Measurements from ENCODE around the gene TICAM2.

The TICAM2 gene

GRCh38 chr5:115531787-115532367 lies 70.4 kb downstream of the TICAM2 start:
- DNase-seq (ENCODE audit: low spot score) = no peak

GRCh38 chr5:115531380-115531779 lies 70.9 kb downstream of the TICAM2 start:
- no peak for DNase-seq (ENCODE audit: low spot score)

GRCh38 chr5:115530426-115530825 lies 71.9 kb downstream of the TICAM2 start:
- DNase-seq (ENCODE audit: low spot score) = no peak
